IMR-90 (cell line): ENCODE data around the gene ANK3. TPM values are rescaled to one million over a fixed set of nuclear protein-coding genes. Genes with fewer than 3 reads are reported as not detected.

ENCODE experiments used
- ATAC-seq: fragments of 200-7000 bp; cut with Tn5 transposase; 2 replicates; pipeline ENCODE4 v1.9.1; 2020; ENCODE audit warnings: low read depth, mild to moderate bottlenecking, moderate library complexity
- BruUV-seq: library from RNA; stranded (reverse); fragments of 400-500 nt; replicated peaks from 2 replicates; lab custom pipeline; 2021; lab: Mats Ljungman, UMichigan
- CTCF ChIA-PET: fragments of 300-600 bp; formaldehyde crosslinking; extraction: SDS; loops from one replicate; lab custom pipeline; 2021; ENCODE audit warnings: antibody characterized with exemption; lab: Yijun Ruan, JAX
- POLR2A ChIA-PET: fragments of 300-600 bp; sonication (Branson Sonifier 250); formaldehyde crosslinking; loops from one replicate; lab custom pipeline; 2022; ENCODE audit warnings: antibody characterized with exemption; ENCODE audit not compliant: unreplicated experiment; lab: Charles Lee
- DNase-seq: peaks from one replicate; pipeline ENCODE4 v3.0.0; 2013
- H2AFZ ChIP-seq: replicated peaks from 2 replicates; pipeline ENCODE3; 2013; ENCODE audit warnings: low read length, mild to moderate bottlenecking; ENCODE audit not compliant: poor library complexity
- H2AK5ac ChIP-seq: 2 replicates; pipeline ENCODE4 v1.6.1; 2013; ENCODE audit warnings: low read depth, low read length, inconsistent platforms
- H2AK9ac ChIP-seq: replicated peaks from 2 replicates; pipeline ENCODE3; 2013; ENCODE audit warnings: mild to moderate bottlenecking, low read depth, low read length, moderate library complexity; ENCODE audit not compliant: poor library complexity
- H2BK120ac ChIP-seq: 2 replicates; pipeline ENCODE4 v1.6.1; 2013; ENCODE audit warnings: low read depth, low read length, inconsistent platforms
- H2BK15ac ChIP-seq: 3 replicates; pipeline ENCODE4 v1.6.1; 2013; ENCODE audit warnings: low read depth, low read length, inconsistent platforms
- H2BK20ac ChIP-seq: 2 replicates; pipeline ENCODE4 v1.6.1; 2013; ENCODE audit warnings: low read depth, mild to moderate bottlenecking, inconsistent platforms, low read length, moderate library complexity
- H2BK5ac ChIP-seq: 2 replicates; pipeline ENCODE4 v1.6.1; 2013; ENCODE audit warnings: mild to moderate bottlenecking, low read depth, low read length, inconsistent platforms; ENCODE audit not compliant: poor library complexity, severe bottlenecking
- H3K14ac ChIP-seq: replicated peaks from 2 replicates; pipeline ENCODE4 v1.6.1; 2013; ENCODE audit warnings: low read depth, low read length, inconsistent platforms
- H3K18ac ChIP-seq: 2 replicates; pipeline ENCODE4 v1.6.1; 2013; ENCODE audit warnings: low read depth, low read length, control low read depth
- H3K23ac ChIP-seq: 2 replicates; pipeline ENCODE4 v1.6.1; 2013; ENCODE audit warnings: low read depth, low read length, inconsistent platforms
- H3K27ac ChIP-seq: 2 replicates; pipeline ENCODE4 v1.5.1; 2013; ENCODE audit warnings: mild to moderate bottlenecking, control low read depth, low read length; ENCODE audit not compliant: insufficient read depth
- H3K27me3 ChIP-seq: 2 replicates; pipeline ENCODE4 v1.6.1; 2013; ENCODE audit warnings: low read length; ENCODE audit not compliant: control insufficient read depth, insufficient read depth
- H3K36me3 ChIP-seq: 2 replicates; pipeline ENCODE4 v1.6.1; 2013; ENCODE audit warnings: low read length, mixed read lengths; ENCODE audit not compliant: control insufficient read depth, insufficient read depth
- H3K4ac ChIP-seq: 2 replicates; pipeline ENCODE4 v1.6.1; 2013; ENCODE audit warnings: low read depth, low read length, inconsistent platforms
- H3K4me1 ChIP-seq: 2 replicates; pipeline ENCODE4 v1.6.1; 2013; ENCODE audit warnings: low read length, mixed read lengths; ENCODE audit not compliant: control insufficient read depth, insufficient read depth
- H3K4me2 ChIP-seq: 2 replicates; pipeline ENCODE4 v1.6.1; 2013; ENCODE audit warnings: low read depth, mild to moderate bottlenecking, control low read depth, low read length, moderate library complexity
- H3K4me3 ChIP-seq: 2 replicates; pipeline ENCODE4 v1.5.1; 2013; ENCODE audit warnings: low read depth, mild to moderate bottlenecking, control low read depth, low read length, moderate library complexity; ENCODE audit not compliant: insufficient read depth
- H3K56ac ChIP-seq: 2 replicates; pipeline ENCODE4 v1.6.1; 2013; ENCODE audit warnings: low read length, inconsistent platforms; ENCODE audit not compliant: insufficient read depth; ENCODE audit errors: extremely low read depth
- H3K79me1 ChIP-seq, 2 experiments: 2 replicates each; pipeline ENCODE4 v1.6.1; 2013; ENCODE audit warnings: low read length in 2 of 2, inconsistent platforms in 1 of 2, low read depth in 1 of 2
- H3K9ac ChIP-seq: 2 replicates; pipeline ENCODE4 v1.6.1; 2013; ENCODE audit warnings: low read depth, low read length, control low read depth
- H3K9me1 ChIP-seq: 2 replicates; pipeline ENCODE4 v1.6.1; 2013; ENCODE audit warnings: low read length, inconsistent platforms; ENCODE audit not compliant: insufficient read depth
- H3K9me3 ChIP-seq: 2 replicates; pipeline ENCODE4 v1.6.1; 2013; ENCODE audit warnings: low read length; ENCODE audit not compliant: control insufficient read depth, insufficient read depth
- H4K20me1 ChIP-seq: 2 replicates; pipeline ENCODE4 v1.6.1; 2013; ENCODE audit warnings: low read length, inconsistent platforms; ENCODE audit not compliant: insufficient read depth
- H4K5ac ChIP-seq: 2 replicates; pipeline ENCODE4 v1.6.1; 2013; ENCODE audit warnings: mild to moderate bottlenecking, low read depth, low read length, control low read depth
- H4K8ac ChIP-seq, 2 experiments: 2 replicates each; pipeline ENCODE4 v1.6.1; 2013; ENCODE audit warnings: low read depth in 2 of 2, low read length in 2 of 2, control low read depth in 1 of 2, inconsistent platforms in 1 of 2
- H4K91ac ChIP-seq: 2 replicates; pipeline ENCODE4 v1.6.1; 2013; ENCODE audit warnings: low read depth, low read length, inconsistent platforms; ENCODE audit not compliant: insufficient read depth
- FOS ChIP-seq: fragments of 150-350 bp; IDR thresholded peaks from 2 replicates; pipeline ENCODE4 v1.6.1; 2016; ENCODE audit warnings: low read depth, low read length
- RAD21 ChIP-seq: IDR thresholded peaks from 2 replicates; pipeline ENCODE4 v1.6.1; 2012; ENCODE audit warnings: low read length, improper control_type of control experiment
- WGBS, 2 experiments: methylation state at CpG; one replicate each; pipeline versions ENCODE4 v1.1.5 to v1.1.7; 2013; ENCODE audit warnings: missing lambda C conversion rate in 2 of 2; ENCODE audit not compliant: insufficient read length in 1 of 2; ENCODE audit errors: extremely low coverage in 2 of 2; 5-methylcytosine and 5-hydroxymethylcytosine counted together
- dilution Hi-C: fragments of 300-500 bp; cut with HindIII; formaldehyde crosslinking; loops from one replicate; pipeline ENCODE4 v1.14.3; 2018; ENCODE audit warnings: low sequenced_read_pairs; ENCODE audit not compliant: unreplicated experiment
- in situ Hi-C: fragments of 300-500 bp; cut with MboI; formaldehyde crosslinking; loops from 3 replicates; pipeline ENCODE4 v1.14.3; 2019; ENCODE audit warnings: low sequenced_read_pairs, inconsistent platforms, mixed read lengths
- intact Hi-C: fragments of 100-400 bp; cut with micrococcal nuclease; formaldehyde crosslinking; loops from 2 replicates; pipeline ENCODE4 v1.10.0; 2022
- polyA plus RNA-seq, 3 experiments: library from polyadenylated mRNA; depleted of rRNA; stranded (reverse); fragments of >200 nt; gene quantifications; 2 replicates each; pipeline ENCODE4 v1.2.3, GENCODE V29; 2012; ENCODE audit warnings: low replicate concordance in 1 of 3
- total RNA-seq: library from RNA; depleted of rRNA; stranded (reverse); fragments of >200 nt; gene quantifications from 2 replicates; pipeline ENCODE4 v1.2.3, GENCODE V29; 2012

Gene ANK3
- total and polyA plus RNA-seq, 2 of the 4 experiments (the other 2 are of a cell fraction), result 0.63 to 1.8 TPM

GRCh38 chr10:60309891-60310290 is 79.8 kb downstream of the ANK3 start:
- H3K4ac ChIP-seq, result no peak overlapping the region
- H2AK5ac ChIP-seq, result no peak overlapping the region
- no peaks in the 10 kb centered on the region for H3K27me3 ChIP-seq
- H2AK9ac ChIP-seq, result no peak overlapping the region
- no peak overlapping the region for H3K9ac ChIP-seq
- no peaks in the 10 kb centered on the region for H3K36me3 ChIP-seq
- TF ChIP-seq RAD21, result no peak
- no peak for TF ChIP-seq FOS
- H3K79me1 ChIP-seq, result peaks cover 0 to 4% of the 10 kb centered on the region in 2 experiments; a peak in 1 of 4 replicates
- no peak overlapping the region for H4K91ac ChIP-seq
- BruUV-seq, result no TSS peak
- no peak for ATAC-seq
- H3K4me3 ChIP-seq, result no peak overlapping the region
- dilution Hi-C loops, result no loop called here
- H3K9me3 ChIP-seq, result no peaks in the 10 kb centered on the region
- peaks cover 15% of the 10 kb centered on the region for H3K4me1 ChIP-seq
- H2BK120ac ChIP-seq, result no peak overlapping the region
- no peak overlapping the region for H4K8ac ChIP-seq
- no peak overlapping the region for H3K56ac ChIP-seq
- peaks cover 13% of the 10 kb centered on the region for H3K9me1 ChIP-seq
- H4K20me1 ChIP-seq, result no peaks in the 10 kb centered on the region
- no peak overlapping the region for H3K4me2 ChIP-seq
- POLR2A ChIA-PET, result interaction anchor here (0.7 kb wide), 1 partner anchor 1792 kb away, joined by 7 read pairs; no protein-coding TSS in a partner anchor
- DNase-seq, result no peak
- no peak overlapping the region for H3K14ac ChIP-seq
- H2AFZ ChIP-seq, result no peak overlapping the region
- H3K23ac ChIP-seq, result no peak overlapping the region
- H2BK15ac ChIP-seq, result no peak overlapping the region
- in situ Hi-C loops, result no loop called here
- H2BK20ac ChIP-seq, result no peak overlapping the region
- intact Hi-C loops, result no loop called here
- no peak overlapping the region for H4K5ac ChIP-seq
- no peak overlapping the region for H3K18ac ChIP-seq
- CTCF ChIA-PET, result no interaction called here
- H2BK5ac ChIP-seq, result no peak overlapping the region
- no CpG with 5 or more reads among the region's 2 CpGs for WGBS, 2 experiments
- no peak overlapping the region for H3K27ac ChIP-seq
